ENCODE results near the gene KLB.
"Not testable (repeated sequence)": the region's sequence is repeated elsewhere in the genome, so short reads cannot be mapped to it uniquely, and the experiment has no call there.

Gene KLB

DNA sequence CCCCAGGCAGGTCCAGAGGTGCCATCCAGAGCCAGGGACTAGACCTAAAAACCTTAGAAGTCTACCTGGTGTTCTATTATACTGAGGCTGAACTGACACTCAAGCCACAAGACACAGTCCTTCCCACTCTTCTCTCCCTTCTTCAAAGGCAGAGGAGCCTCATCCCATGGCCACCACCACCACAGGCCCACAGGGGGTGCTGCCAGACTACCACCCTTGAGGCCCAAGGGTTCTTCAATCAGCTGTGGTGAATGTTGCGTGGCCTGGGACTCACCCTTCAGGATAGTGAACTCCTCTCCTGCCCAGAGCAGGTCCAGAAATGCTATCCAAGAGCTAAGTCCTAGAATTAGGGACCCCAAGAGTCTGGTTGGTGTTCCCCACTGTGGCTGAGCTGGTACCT is 23.0 kb upstream of the KLB start:
- H4K20me1 ChIP-seq (ENCODE audit: insufficient read depth, low read length) = no peaks in the 10 kb centered on the region
- no peaks in the 10 kb centered on the region for H3K79me2 ChIP-seq (ENCODE audit: insufficient read depth, low read length)
- no peak overlapping the region for H3K27ac ChIP-seq (ENCODE audit: low read length)
- no peaks in the 10 kb centered on the region for H3K27me3 ChIP-seq (ENCODE audit: insufficient read depth, low read length, poor library complexity)
- H3K4me1 ChIP-seq (ENCODE audit: insufficient read depth, low read length) = no peaks in the 10 kb centered on the region
- no peak overlapping the region for H2AFZ ChIP-seq (ENCODE audit: low read depth, low read length)
- no peak overlapping the region for H3K4me3 ChIP-seq (ENCODE audit: low read depth in 1 of 2, low read length in 2 of 2)
- ATAC-seq (ENCODE audit: insufficient read depth, low read depth) (no peak), DNase-seq (no peak)
- H3K36me3 ChIP-seq (ENCODE audit: insufficient read depth, low read length) = no peaks in the 10 kb centered on the region
- TF ChIP-seq EZH2 (IDR thresholded peaks at IDR 0.05; ENCODE audit: borderline replicate concordance, low read depth, low read length, severe bottlenecking) (no peak), CTCF (IDR thresholded peaks at IDR 0.05; ENCODE audit: borderline replicate concordance, extremely low read depth, low read length, poor library complexity, severe bottlenecking) (no peak)
- H3K4me2 ChIP-seq (ENCODE audit: insufficient read depth, low read length) = no peak overlapping the region
- H3K9me3 ChIP-seq (ENCODE audit: insufficient read depth, low read length, severe bottlenecking) = no peaks in the 10 kb centered on the region
- H3K9ac ChIP-seq (ENCODE audit: low read depth, low read length) = no peak overlapping the region

DNA sequence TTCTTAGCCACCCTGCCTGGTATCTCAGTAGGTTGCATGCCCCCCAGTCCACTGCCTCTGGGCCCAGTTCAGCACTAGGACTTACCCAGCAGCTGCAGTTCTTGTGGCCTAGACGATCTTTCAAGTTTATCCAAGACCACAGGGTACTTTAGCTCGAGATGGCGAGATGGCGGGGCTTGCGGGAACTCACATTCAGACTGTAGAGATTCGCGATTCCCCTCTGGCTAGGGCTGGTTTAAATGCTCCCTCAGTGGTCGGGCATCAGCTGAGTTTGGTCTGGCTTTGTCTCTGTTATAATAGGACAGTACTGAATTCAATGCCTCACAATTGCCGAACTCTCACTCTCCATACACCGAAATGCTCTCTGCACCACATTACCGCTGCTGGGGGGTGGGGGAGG is 22.2 kb upstream of the KLB start:
- no peak for ATAC-seq (ENCODE audit: insufficient read depth, low read depth)
- DNase-seq = no peak

DNA sequence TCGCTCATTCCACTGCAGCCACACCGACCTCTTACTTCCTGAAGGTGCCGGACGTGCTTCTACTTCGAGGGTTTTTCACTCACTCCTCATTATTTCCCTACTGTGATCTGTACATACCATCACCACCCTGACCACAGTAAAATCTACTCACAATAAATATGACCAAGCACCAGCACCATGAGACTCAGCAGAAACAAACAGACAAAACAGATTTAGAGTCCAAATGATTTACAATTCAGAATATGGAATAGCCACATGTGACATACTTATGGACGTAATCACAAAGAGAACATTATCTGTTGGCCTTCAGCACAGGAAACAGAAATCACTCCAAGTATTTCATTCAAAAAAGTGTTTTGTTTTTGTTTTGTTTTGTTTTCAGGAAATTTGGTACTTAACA is 16.1 kb upstream of the KLB start:
- no peaks in the 10 kb centered on the region for H3K79me2 ChIP-seq (ENCODE audit: insufficient read depth, low read length)
- no peaks in the 10 kb centered on the region for H3K4me1 ChIP-seq (ENCODE audit: insufficient read depth, low read length)
- ATAC-seq (ENCODE audit: insufficient read depth, low read depth) (no peak), DNase-seq (no peak)
- H3K9ac ChIP-seq (ENCODE audit: low read depth, low read length) = no peak overlapping the region
- H2AFZ ChIP-seq (ENCODE audit: low read depth, low read length) = no peak overlapping the region
- H3K4me3 ChIP-seq (ENCODE audit: low read depth in 1 of 2, low read length in 2 of 2) = no peak overlapping the region
- H3K36me3 ChIP-seq (ENCODE audit: insufficient read depth, low read length) = no peaks in the 10 kb centered on the region
- no peaks in the 10 kb centered on the region for H3K9me3 ChIP-seq (ENCODE audit: insufficient read depth, low read length, severe bottlenecking)
- no peaks in the 10 kb centered on the region for H3K27me3 ChIP-seq (ENCODE audit: insufficient read depth, low read length, poor library complexity)
- no peak overlapping the region for H3K27ac ChIP-seq (ENCODE audit: low read length)
- TF ChIP-seq CTCF (IDR thresholded peaks at IDR 0.05; ENCODE audit: borderline replicate concordance, extremely low read depth, low read length, poor library complexity, severe bottlenecking) = no peak
- no peak for TF ChIP-seq EZH2 (IDR thresholded peaks at IDR 0.05; ENCODE audit: borderline replicate concordance, low read depth, low read length, severe bottlenecking)
- no peaks in the 10 kb centered on the region for H4K20me1 ChIP-seq (ENCODE audit: insufficient read depth, low read length)
- H3K4me2 ChIP-seq (ENCODE audit: insufficient read depth, low read length) = no peak overlapping the region

More for the DNA sequence above, 22.2 kb upstream of the KLB start:
- Histone ChIP-seq H3K4me2 (ENCODE audit: insufficient read depth, low read length) (no peak overlapping the region), H3K27ac (ENCODE audit: low read length) (no peak overlapping the region), H3K4me1 (ENCODE audit: insufficient read depth, low read length) (no peaks in the 10 kb centered on the region), H3K36me3 (ENCODE audit: insufficient read depth, low read length) (no peaks in the 10 kb centered on the region), H3K9ac (ENCODE audit: low read depth, low read length) (no peak overlapping the region), H3K4me3 (ENCODE audit: low read depth in 1 of 2, low read length in 2 of 2) (no peak overlapping the region), H3K79me2 (ENCODE audit: insufficient read depth, low read length) (no peaks in the 10 kb centered on the region), H3K27me3 (ENCODE audit: insufficient read depth, low read length, poor library complexity) (no peaks in the 10 kb centered on the region), H4K20me1 (ENCODE audit: insufficient read depth, low read length) (no peaks in the 10 kb centered on the region), H2AFZ (ENCODE audit: low read depth, low read length) (no peak overlapping the region), H3K9me3 (ENCODE audit: insufficient read depth, low read length, severe bottlenecking) (no peaks in the 10 kb centered on the region)
- no peak for TF ChIP-seq CTCF (IDR thresholded peaks at IDR 0.05; ENCODE audit: borderline replicate concordance, extremely low read depth, low read length, poor library complexity, severe bottlenecking)
- no peak for TF ChIP-seq EZH2 (IDR thresholded peaks at IDR 0.05; ENCODE audit: borderline replicate concordance, low read depth, low read length, severe bottlenecking)

DNA sequence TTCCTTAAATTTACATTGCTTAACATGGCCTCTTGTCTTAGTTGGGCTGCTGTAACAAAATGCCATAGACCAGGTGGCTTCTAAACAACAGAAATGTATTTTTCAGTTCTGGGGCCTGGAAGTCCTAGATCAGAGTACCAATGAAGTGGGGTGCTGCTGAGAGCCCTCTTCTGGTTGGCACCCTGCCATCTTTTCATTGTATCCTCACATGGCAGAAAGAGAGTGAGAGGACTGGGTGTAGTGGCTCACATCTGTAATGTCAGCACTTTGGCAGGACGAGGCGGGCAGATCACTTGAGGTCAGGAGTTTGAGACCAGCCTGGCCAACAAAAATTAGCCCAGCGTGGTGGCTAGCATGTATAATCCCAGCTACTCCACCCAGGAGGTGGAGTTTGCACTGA is 12.0 kb upstream of the KLB start:
- Histone ChIP-seq H3K36me3 (ENCODE audit: insufficient read depth, low read length) (no peaks in the 10 kb centered on the region), H4K20me1 (ENCODE audit: insufficient read depth, low read length) (no peaks in the 10 kb centered on the region), H3K9ac (ENCODE audit: low read depth, low read length) (no peak overlapping the region), H3K4me1 (ENCODE audit: insufficient read depth, low read length) (no peaks in the 10 kb centered on the region), H3K4me3 (ENCODE audit: low read depth in 1 of 2, low read length in 2 of 2) (no peak overlapping the region), H3K79me2 (ENCODE audit: insufficient read depth, low read length) (no peaks in the 10 kb centered on the region), H3K27me3 (ENCODE audit: insufficient read depth, low read length, poor library complexity) (no peaks in the 10 kb centered on the region), H3K27ac (ENCODE audit: low read length) (no peak overlapping the region), H3K9me3 (ENCODE audit: insufficient read depth, low read length, severe bottlenecking) (no peaks in the 10 kb centered on the region), H3K4me2 (ENCODE audit: insufficient read depth, low read length) (no peak overlapping the region), H2AFZ (ENCODE audit: low read depth, low read length) (no peak overlapping the region)
- ATAC-seq (ENCODE audit: insufficient read depth, low read depth) (no peak), DNase-seq (no peak)
- no peak for TF ChIP-seq EZH2 (IDR thresholded peaks at IDR 0.05; ENCODE audit: borderline replicate concordance, low read depth, low read length, severe bottlenecking)
- TF ChIP-seq CTCF (IDR thresholded peaks at IDR 0.05; ENCODE audit: borderline replicate concordance, extremely low read depth, low read length, poor library complexity, severe bottlenecking) = no peak

DNA sequence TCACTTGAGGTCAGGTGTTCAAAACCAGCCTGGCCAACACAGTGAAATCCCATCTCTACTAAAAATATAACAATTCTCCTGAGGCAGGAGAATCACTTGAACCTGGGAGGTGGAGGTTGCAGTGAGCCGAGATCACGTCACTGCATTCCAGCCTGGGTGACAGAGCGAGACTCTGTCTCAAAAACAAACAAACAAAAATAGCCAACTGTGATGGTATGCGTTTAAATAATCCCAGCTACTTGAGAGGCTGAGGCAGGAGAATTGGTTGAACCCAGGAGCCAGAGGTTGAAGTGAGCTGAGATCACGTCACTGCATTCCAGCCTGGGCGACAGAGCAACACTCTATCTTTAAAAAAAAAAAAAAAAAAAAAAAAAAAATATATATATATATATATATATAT is 5.1 kb upstream of the KLB start:
- H3K27me3 ChIP-seq (ENCODE audit: insufficient read depth, low read length, poor library complexity); H3K4me2 ChIP-seq (ENCODE audit: insufficient read depth, low read length); H2AFZ ChIP-seq (ENCODE audit: low read depth, low read length); H3K36me3 ChIP-seq (ENCODE audit: insufficient read depth, low read length); H3K4me1 ChIP-seq (ENCODE audit: insufficient read depth, low read length); H3K9me3 ChIP-seq (ENCODE audit: insufficient read depth, low read length, severe bottlenecking); H3K4me3 ChIP-seq (ENCODE audit: low read depth in 1 of 2, low read length in 2 of 2); H3K9ac ChIP-seq (ENCODE audit: low read depth, low read length); H3K27ac ChIP-seq (ENCODE audit: low read length); H3K79me2 ChIP-seq (ENCODE audit: insufficient read depth, low read length); ATAC-seq (ENCODE audit: insufficient read depth, low read depth); DNase-seq; H4K20me1 ChIP-seq (ENCODE audit: insufficient read depth, low read length): not testable (repeated sequence)

Measured in DND-41 (cell line).